ENCODE data around the gene CLEC19A.

The CLEC19A gene

DNA sequence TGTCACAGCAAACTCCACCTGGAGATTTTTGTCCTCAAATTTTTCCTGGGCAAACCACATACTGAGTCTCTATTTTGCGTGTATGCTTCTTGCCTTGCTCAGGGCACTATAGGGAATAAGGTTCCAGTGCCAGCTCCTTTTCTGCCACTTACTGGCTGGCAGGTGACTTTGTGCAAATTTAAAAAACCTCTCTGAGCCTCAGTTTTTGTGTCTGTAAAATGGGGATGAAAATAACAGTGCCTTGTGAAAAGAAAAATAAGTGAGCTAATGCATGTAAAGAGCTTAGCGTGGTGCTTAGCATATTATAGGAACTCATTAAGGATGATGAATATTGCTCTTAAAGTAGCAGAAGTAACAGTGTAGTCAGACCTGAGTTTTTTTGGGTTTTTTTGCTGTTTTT, 19.9 kb downstream of the CLEC19A start:
- DNase-seq (ENCODE audit: low spot score) (no peak), ATAC-seq (ENCODE audit: low read depth) (no peak)
- no peaks in the 10 kb centered on the region for H3K9me3 ChIP-seq (ENCODE audit: severe bottlenecking)
- H3K4me3 ChIP-seq (ENCODE audit: severe bottlenecking), result no peak overlapping the region
- H3K27me3 ChIP-seq (ENCODE audit: insufficient read depth, poor library complexity, severe bottlenecking), result no peaks in the 10 kb centered on the region
- no peaks in the 10 kb centered on the region for H3K36me3 ChIP-seq (ENCODE audit: low read depth)
- H3K27ac ChIP-seq (ENCODE audit: poor library complexity, severe bottlenecking), result no peak overlapping the region
- no peak for TF ChIP-seq CTCF (IDR thresholded peaks at IDR 0.05; ENCODE audit: poor library complexity, severe bottlenecking)
- H3K4me1 ChIP-seq (ENCODE audit: insufficient read depth, poor library complexity, severe bottlenecking), result no peaks in the 10 kb centered on the region

- H3K27ac ChIP-seq (ENCODE audit: poor library complexity, severe bottlenecking), result no peak overlapping the region
- no peak for ATAC-seq (ENCODE audit: low read depth)
- TF ChIP-seq CTCF (IDR thresholded peaks at IDR 0.05; ENCODE audit: poor library complexity, severe bottlenecking), result no peak
Measured at GRCh38 chr16:19307587-19308241, 22.2 kb downstream of the CLEC19A start.

GRCh38 chr16:19308392-19308791, 22.9 kb downstream of the CLEC19A start:
- no peaks in the 10 kb centered on the region for H3K9me3 ChIP-seq (ENCODE audit: severe bottlenecking)
- TF ChIP-seq CTCF (IDR thresholded peaks at IDR 0.05; ENCODE audit: poor library complexity, severe bottlenecking), result no peak
- H3K27ac ChIP-seq (ENCODE audit: poor library complexity, severe bottlenecking), result no peak overlapping the region
- H3K4me3 ChIP-seq (ENCODE audit: severe bottlenecking), result no peak overlapping the region
- ATAC-seq (ENCODE audit: low read depth), result no peak
- H3K4me1 ChIP-seq (ENCODE audit: insufficient read depth, poor library complexity, severe bottlenecking), result no peaks in the 10 kb centered on the region
- DNase-seq (ENCODE audit: low spot score), result no peak
- H3K27me3 ChIP-seq (ENCODE audit: insufficient read depth, poor library complexity, severe bottlenecking), result no peaks in the 10 kb centered on the region
- no peaks in the 10 kb centered on the region for H3K36me3 ChIP-seq (ENCODE audit: low read depth)

More at GRCh38 chr16:19307587-19308241, 22.2 kb downstream of the CLEC19A start:
- Histone ChIP-seq H3K36me3 (ENCODE audit: low read depth) (no peaks in the 10 kb centered on the region), H3K4me1 (ENCODE audit: insufficient read depth, poor library complexity, severe bottlenecking) (no peaks in the 10 kb centered on the region), H3K4me3 (ENCODE audit: severe bottlenecking) (no peak overlapping the region), H3K27me3 (ENCODE audit: insufficient read depth, poor library complexity, severe bottlenecking) (no peaks in the 10 kb centered on the region), H3K9me3 (ENCODE audit: severe bottlenecking) (no peaks in the 10 kb centered on the region)
- no peak for DNase-seq (ENCODE audit: low spot score)

DNA sequence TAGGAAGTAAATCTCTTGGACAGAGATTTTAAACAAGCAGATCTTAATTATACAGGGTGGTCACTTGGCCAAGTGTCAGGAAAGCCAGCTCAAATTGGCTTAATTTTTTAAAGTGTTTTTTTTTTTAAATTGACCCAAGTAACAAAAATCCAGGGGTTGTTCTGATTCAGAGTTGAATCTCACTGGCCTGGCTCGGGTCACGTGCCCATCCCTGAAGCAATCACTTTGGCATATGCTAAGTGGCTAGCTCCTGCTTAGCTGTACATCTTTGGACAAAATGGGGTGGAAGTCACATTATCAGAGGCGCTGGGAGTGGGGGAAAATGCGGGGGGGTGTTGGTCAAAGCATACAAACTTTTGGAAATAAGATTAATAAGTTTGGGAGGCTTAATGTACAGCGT, 23.6 kb downstream of the CLEC19A start:
- Histone ChIP-seq H3K27me3 (ENCODE audit: insufficient read depth, poor library complexity, severe bottlenecking) (no peaks in the 10 kb centered on the region), H3K4me3 (ENCODE audit: severe bottlenecking) (no peak overlapping the region), H3K4me1 (ENCODE audit: insufficient read depth, poor library complexity, severe bottlenecking) (no peaks in the 10 kb centered on the region), H3K27ac (ENCODE audit: poor library complexity, severe bottlenecking) (no peak overlapping the region), H3K9me3 (ENCODE audit: severe bottlenecking) (no peaks in the 10 kb centered on the region), H3K36me3 (ENCODE audit: low read depth) (no peaks in the 10 kb centered on the region)
- no peak for DNase-seq (ENCODE audit: low spot score)
- no peak for TF ChIP-seq CTCF (IDR thresholded peaks at IDR 0.05; ENCODE audit: poor library complexity, severe bottlenecking)
- no peak for ATAC-seq (ENCODE audit: low read depth)

DNA sequence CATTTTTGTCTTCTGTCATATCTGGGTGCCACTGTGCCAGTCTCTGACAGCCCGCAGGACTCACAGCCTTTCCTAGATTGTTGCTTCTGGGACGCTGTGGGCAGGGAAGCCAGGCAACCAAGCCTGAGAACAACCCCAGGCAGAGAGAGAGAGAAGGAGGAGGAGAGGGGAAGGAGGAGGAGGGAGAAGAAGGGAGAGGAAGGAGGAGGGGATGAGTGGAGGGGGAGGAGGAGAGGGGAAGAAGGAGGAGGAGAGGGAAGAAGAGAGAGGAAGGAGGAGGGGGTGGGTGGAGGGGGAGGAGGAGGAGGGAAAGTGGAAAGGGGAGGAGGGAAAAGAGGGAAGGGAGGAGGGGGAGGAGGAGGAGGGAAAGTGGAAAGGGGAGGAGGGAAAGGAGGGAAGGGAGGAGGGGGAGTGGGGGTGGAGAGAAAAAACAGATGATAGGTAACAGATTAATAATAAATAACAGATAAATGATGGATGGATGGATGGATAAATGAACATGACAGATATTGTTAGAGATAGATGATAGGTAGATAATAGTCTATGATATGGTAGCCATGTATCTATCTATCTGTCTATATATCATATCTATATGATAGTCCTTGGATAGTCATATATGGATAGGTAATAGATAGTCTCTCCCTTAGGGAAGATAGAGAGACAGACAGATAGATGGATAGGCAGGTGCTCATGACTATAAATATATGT, 29.3 kb downstream of the CLEC19A start:
- H3K27ac ChIP-seq (ENCODE audit: poor library complexity, severe bottlenecking), result no peak overlapping the region
- H3K36me3 ChIP-seq (ENCODE audit: low read depth), result no peaks in the 10 kb centered on the region
- TF ChIP-seq CTCF (IDR thresholded peaks at IDR 0.05; ENCODE audit: poor library complexity, severe bottlenecking), result no peak
- no peaks in the 10 kb centered on the region for H3K4me1 ChIP-seq (ENCODE audit: insufficient read depth, poor library complexity, severe bottlenecking)
- H3K27me3 ChIP-seq (ENCODE audit: insufficient read depth, poor library complexity, severe bottlenecking), result no peaks in the 10 kb centered on the region
- no peaks in the 10 kb centered on the region for H3K9me3 ChIP-seq (ENCODE audit: severe bottlenecking)
- ATAC-seq (ENCODE audit: low read depth) (no peak), DNase-seq (ENCODE audit: low spot score) (no peak)
- H3K4me3 ChIP-seq (ENCODE audit: severe bottlenecking), result no peak overlapping the region
